ENCODE results near the gene RNF225. TPM values are rescaled to one million over a fixed set of nuclear protein-coding genes. Genes with fewer than 3 reads are reported as not detected.

RNF225 gene
- total and polyA plus RNA-seq, 2 of the 13 experiments (the other 11 are each of a cell fraction or from before 2014, with no cell fraction given), result not detected

GRCh38 chr19:58356766-58357480, 38.5 kb upstream of the RNF225 start:
- Histone ChIP-seq H3K4me2 (ENCODE audit: low read depth, low read length) (no peak overlapping the region), H3K27me3 (ENCODE audit: control insufficient read depth in 1 of 2, insufficient read depth in 2 of 2, low read length in 2 of 2) (no peaks in the 10 kb centered on the region), H3K4me3 (replicated peaks in 1 of 3; ENCODE audit: insufficient read depth in 1 of 3, low read depth in 2 of 3, low read length in 3 of 3) (no peak overlapping the region), H3K9ac (ENCODE audit: insufficient read depth, low read depth, low read length) (no peak overlapping the region), H3K79me2 (ENCODE audit: insufficient read depth, low read length) (no peaks in the 10 kb centered on the region), H4K20me1 (ENCODE audit: insufficient read depth, low read length) (no peaks in the 10 kb centered on the region), H3K27ac (ENCODE audit: extremely low read length, insufficient read depth, low read length) (no peak overlapping the region), H3K4me1 (ENCODE audit: insufficient read depth, low read length) (peaks cover 47% of the 10 kb centered on the region), H2AFZ (ENCODE audit: low read length) (no peak overlapping the region), H3K9me3 (ENCODE audit: low read length) (no peaks in the 10 kb centered on the region), H3K36me3 (replicated peaks in 1 of 2; ENCODE audit: control insufficient read depth in 1 of 2, insufficient read depth in 2 of 2, low read length in 2 of 2) (no peaks in the 10 kb centered on the region)
- DNase-seq (ENCODE audit: low spot score), result no peak
- FAIRE-seq, result no peak
- 92% methylated on average over 31 of the region's 75 CpGs for WGBS (ENCODE audit: low lambda C conversion rate)
- TF ChIP-seq IRX3 (CRISPR knock-in tag; IDR thresholded peaks at IDR 0.05; ENCODE audit: borderline replicate concordance, low read depth) (no peak), HOXA9 (CRISPR knock-in tag; IDR thresholded peaks at IDR 0.05; ENCODE audit: borderline replicate concordance) (no peak), CEBPB (IDR thresholded peaks at IDR 0.05; ENCODE audit: borderline replicate concordance, low read depth, low read length) (no peak), MTA1 (CRISPR knock-in tag; IDR thresholded peaks at IDR 0.05; ENCODE audit: borderline replicate concordance) (no peak), ZNF484 (CRISPR knock-in tag; IDR thresholded peaks at IDR 0.05; ENCODE audit: borderline replicate concordance, low read depth) (no peak), ZSCAN21 (CRISPR knock-in tag; IDR thresholded peaks at IDR 0.05; ENCODE audit: borderline replicate concordance) (no peak), ZNF326 (CRISPR knock-in tag; IDR thresholded peaks at IDR 0.05; ENCODE audit: borderline replicate concordance) (no peak), CHD2 (IDR thresholded peaks at IDR 0.05; ENCODE audit: low read depth, low read length) (no peak), XBP1 (CRISPR knock-in tag; IDR thresholded peaks at IDR 0.05) (no peak), DRAP1 (CRISPR knock-in tag; IDR thresholded peaks at IDR 0.05) (no peak), ZNF83 (CRISPR knock-in tag; IDR thresholded peaks at IDR 0.05; ENCODE audit: borderline replicate concordance) (no peak), NFKB2 (CRISPR knock-in tag; IDR thresholded peaks at IDR 0.05; ENCODE audit: borderline replicate concordance) (no peak), ZSCAN22 (CRISPR knock-in tag; IDR thresholded peaks at IDR 0.05) (no peak), ZNF343 (CRISPR knock-in tag; IDR thresholded peaks at IDR 0.05) (no peak), ZNF317 (CRISPR knock-in tag; IDR thresholded peaks at IDR 0.05) (no peak), NFIB (CRISPR knock-in tag; IDR thresholded peaks at IDR 0.05; ENCODE audit: borderline replicate concordance) (no peak)
- ATAC-seq, result no peak
- POLR2A ChIA-PET, result no interaction called here
- in situ Hi-C loops (cut with HindIII; ENCODE audit: extremely low pct_ligation_motif_present, low pct_unique_long_range_greater_than_20kb) (no loop called here), intact Hi-C loops (cut with micrococcal nuclease; ENCODE audit: unreplicated experiment) (no loop called here)
- CTCF ChIA-PET (ENCODE audit: low intra/inter-chr PET ratio, low total read pairs), result no interaction called here
- no TSS peak for BruUV-seq (replicated peaks)
